GM06990 (cell line): ENCODE measurements around the gene CD300LG.
"Not testable (repeated sequence)": the region's sequence is repeated elsewhere in the genome, so short reads cannot be mapped to it uniquely, and the experiment has no call there.

ENCODE experiments used
- DNase-seq: peaks from one replicate; pipeline ENCODE4 v3.0.0-alpha.2; 2011; ENCODE audit not compliant: insufficient read length; ENCODE audit errors: extremely low read depth
- H3K27me3 ChIP-seq: replicated peaks from 2 replicates; pipeline ENCODE4 v1.6.0; 2011; ENCODE audit warnings: low read length; ENCODE audit not compliant: control insufficient read depth, insufficient read depth
- H3K36me3 ChIP-seq: 2 replicates; pipeline ENCODE4 v1.5.1; 2011; ENCODE audit warnings: low read length; ENCODE audit not compliant: control insufficient read depth, insufficient read depth
- H3K4me3 ChIP-seq: replicated peaks from 2 replicates; pipeline ENCODE4 v1.5.1; 2011; ENCODE audit warnings: low read depth, mild to moderate bottlenecking, control low read depth, low read length
- TF ChIP-seq, protein P1 (sequence below): IDR thresholded peaks from 2 replicates; pipeline ENCODE4 v1.5.1; 2011; ENCODE audit warnings: low read length, control low read depth, mild to moderate bottlenecking, inconsistent platforms; ENCODE audit not compliant: insufficient read depth, poor library complexity, severe bottlenecking

The CD300LG gene

DNA sequence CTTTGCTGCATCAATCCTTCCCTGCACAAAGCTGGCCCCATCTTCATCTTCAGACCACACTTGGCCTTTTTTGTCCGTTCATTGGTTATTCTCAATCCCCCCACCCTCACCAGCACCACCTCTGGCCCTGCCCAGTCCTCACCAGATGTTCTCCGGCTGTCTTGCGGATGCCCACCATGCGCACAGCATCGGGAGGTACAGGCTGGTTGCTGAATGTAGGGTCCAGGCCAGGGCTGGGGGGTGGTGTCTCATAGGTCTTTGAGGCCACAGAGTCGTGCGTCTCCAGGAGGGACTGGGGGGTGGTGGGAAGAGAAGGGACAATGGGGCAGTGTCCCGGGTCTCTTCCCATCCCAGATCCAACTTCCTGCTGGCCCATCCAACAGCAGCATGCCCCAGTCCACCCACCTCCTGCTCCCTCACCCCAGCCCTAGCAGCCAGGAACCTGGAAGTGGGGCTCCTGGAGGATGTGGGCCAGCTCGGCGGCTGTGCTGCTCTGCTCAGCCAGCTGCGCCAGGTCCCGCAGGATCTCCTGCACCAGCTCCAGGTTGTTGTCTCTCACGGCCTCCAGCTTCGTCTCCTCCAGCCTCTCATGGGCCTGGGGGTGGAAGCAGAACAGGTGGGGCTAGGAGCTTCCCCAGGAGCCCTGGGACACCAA is 35.9 kb downstream of the CD300LG start:
- no peak overlapping the region for H3K4me3 ChIP-seq
- TF ChIP-seq, protein P1, sequence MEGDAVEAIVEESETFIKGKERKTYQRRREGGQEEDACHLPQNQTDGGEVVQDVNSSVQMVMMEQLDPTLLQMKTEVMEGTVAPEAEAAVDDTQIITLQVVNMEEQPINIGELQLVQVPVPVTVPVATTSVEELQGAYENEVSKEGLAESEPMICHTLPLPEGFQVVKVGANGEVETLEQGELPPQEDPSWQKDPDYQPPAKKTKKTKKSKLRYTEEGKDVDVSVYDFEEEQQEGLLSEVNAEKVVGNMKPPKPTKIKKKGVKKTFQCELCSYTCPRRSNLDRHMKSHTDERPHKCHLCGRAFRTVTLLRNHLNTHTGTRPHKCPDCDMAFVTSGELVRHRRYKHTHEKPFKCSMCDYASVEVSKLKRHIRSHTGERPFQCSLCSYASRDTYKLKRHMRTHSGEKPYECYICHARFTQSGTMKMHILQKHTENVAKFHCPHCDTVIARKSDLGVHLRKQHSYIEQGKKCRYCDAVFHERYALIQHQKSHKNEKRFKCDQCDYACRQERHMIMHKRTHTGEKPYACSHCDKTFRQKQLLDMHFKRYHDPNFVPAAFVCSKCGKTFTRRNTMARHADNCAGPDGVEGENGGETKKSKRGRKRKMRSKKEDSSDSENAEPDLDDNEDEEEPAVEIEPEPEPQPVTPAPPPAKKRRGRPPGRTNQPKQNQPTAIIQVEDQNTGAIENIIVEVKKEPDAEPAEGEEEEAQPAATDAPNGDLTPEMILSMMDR: no peak

DNA sequence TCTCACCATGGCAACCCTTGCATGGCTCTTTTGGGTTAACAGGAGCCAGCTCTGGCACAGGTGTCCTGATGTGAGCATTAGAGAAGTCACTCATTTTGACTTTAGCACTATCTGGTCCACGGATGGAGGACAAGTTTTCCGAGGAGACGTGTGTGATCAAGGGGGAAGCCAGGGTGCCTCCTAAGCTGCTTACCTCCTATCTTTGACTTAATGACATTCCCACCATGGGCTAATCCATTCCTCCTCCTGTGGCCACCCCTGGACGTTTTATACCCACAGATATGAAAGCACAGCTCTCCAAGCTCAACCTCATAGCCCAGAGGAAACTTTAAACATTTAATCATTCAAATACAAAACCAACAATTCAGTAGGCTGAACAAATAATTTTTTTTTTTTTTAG is 41.6 kb downstream of the CD300LG start:
- TF ChIP-seq, protein P1: no peak
- DNase-seq: no peak
- H3K27me3 ChIP-seq: no peaks in the 10 kb centered on the region

More for the DNA sequence above, 35.9 kb downstream of the CD300LG start:
- H3K36me3 ChIP-seq: no peaks in the 10 kb centered on the region
- no peak for DNase-seq
- no peaks in the 10 kb centered on the region for H3K27me3 ChIP-seq

DNA sequence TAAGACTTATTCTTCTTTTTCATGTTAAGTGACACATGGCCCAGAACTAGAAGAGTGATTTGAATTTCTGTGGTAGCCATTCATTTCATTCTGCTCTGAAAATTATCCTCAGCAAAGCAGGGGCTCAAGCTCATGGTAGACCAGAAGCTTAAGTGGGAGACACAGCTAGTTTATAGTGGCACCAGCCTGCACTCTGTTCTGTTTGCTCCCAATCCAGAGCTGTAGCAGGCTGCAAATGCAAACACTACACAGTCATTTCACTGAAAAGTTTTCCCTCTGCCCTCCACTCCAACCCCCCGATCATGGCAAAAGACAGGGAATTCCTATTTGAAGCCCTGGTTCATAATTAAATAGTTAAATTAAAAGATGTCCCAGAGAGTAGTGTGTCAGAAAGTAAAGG is 43.3 kb downstream of the CD300LG start:
- H3K4me3 ChIP-seq: no peak overlapping the region
- no peaks in the 10 kb centered on the region for H3K36me3 ChIP-seq
- H3K27me3 ChIP-seq: no peaks in the 10 kb centered on the region
- TF ChIP-seq, protein P1: no peak
- DNase-seq: no peak

More for the DNA sequence above, 41.6 kb downstream of the CD300LG start:
- Histone ChIP-seq H3K4me3 (no peak overlapping the region), H3K36me3 (no peaks in the 10 kb centered on the region)

DNA sequence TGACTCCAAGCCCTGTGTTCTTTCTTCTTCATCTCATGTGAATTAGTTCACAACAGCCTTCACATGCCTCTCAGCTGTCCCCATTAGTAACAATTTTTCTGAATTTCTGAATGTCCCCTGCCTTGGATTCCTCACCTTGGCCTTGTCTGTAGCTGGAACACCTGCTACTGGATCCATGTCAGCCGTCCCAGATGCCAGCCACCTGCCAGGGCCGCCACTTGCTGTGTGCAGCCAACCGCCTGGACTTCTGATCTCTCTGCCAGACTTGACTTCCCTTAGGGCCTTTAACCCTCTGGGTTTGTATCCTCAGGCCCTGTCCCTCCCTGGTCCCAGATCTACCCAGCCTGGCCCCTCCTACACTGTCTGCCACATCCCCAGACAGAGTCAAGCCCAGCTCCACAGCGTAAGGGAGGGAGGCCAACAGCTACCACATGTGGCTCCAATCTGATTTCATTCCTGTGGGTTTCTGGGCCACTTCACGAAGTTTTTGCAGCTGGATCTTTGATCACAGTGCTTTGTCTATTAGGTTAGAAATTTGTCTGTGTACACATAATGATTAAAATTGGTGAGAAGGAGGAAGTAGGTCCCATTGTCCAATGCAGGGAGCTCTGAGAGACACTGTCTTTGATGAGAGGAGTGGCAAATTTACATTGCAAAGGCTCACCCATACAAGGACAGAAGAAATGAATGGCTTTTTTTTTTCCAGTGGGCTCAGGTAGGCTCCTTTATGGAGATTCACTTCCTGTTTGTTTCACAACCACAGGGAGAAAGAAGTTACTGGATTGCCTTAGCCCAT is 45.1 kb downstream of the CD300LG start:
- H3K36me3 ChIP-seq: no peaks in the 10 kb centered on the region
- H3K27me3 ChIP-seq: peaks cover 2% of the 10 kb centered on the region
- no peak overlapping the region for H3K4me3 ChIP-seq
- TF ChIP-seq, protein P1: no peak
- no peak for DNase-seq

DNA sequence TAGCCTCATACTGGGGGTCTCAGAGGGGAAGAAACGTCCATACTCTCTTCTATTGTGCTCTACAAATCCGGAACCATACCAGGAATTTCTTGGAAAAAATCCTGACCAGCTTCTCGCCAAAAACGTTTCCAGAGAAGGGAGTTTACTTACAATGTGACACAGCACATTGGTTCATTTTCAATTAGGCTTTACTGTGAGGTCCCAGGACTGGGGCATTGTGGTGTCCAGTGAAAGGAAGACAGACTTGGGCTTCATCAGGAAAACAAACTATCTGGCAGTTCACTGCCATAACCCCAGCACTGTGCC is 45.6 kb downstream of the CD300LG start:
- Histone ChIP-seq H3K27me3 (peaks cover 2% of the 10 kb centered on the region), H3K4me3 (no peak overlapping the region), H3K36me3 (no peaks in the 10 kb centered on the region)
- TF ChIP-seq, protein P1: no peak
- DNase-seq: no peak

DNA sequence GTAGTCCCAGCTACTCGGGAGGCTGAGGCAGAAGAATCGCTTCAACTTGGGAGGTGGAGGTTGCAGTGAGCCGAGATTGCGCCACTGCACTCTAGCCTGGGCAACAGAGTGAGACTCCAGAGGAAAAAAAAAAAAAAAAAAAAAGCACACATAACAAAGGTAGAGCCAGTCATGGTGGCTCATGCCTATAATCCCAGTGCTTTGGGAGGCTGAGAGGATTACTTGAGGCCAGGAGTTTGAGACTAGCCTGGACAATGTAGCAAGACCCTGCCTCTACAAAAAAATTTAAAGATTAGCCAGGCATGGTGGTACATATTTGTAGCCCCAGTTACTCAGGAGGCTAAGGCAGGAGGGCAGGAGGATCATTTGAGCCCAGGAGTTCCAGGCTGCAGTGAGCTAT is 47.5 kb downstream of the CD300LG start:
- not testable (repeated sequence) for H3K27me3 ChIP-seq, DNase-seq, H3K36me3 ChIP-seq, H3K4me3 ChIP-seq
